ENCODE measurements around the gene MUC15. TPM values are rescaled to one million over a fixed set of nuclear protein-coding genes. Genes with fewer than 3 reads are reported as not detected.

MUC15 gene
- polyA plus RNA-seq, 1 of the 3 experiments (the other 2 are of a cell fraction): not detected

GRCh38 chr11:26575946-26576345 lies 3.9 kb upstream of the MUC15 start:
- Histone ChIP-seq H3K4me3 (ENCODE audit: low read depth in 2 of 2, low read length in 1 of 2) (no peak overlapping the region), H3K9me3 (no peaks in the 10 kb centered on the region), H3K9ac (no peak overlapping the region), H3K27me3 (ENCODE audit: insufficient read depth) (no peaks in the 10 kb centered on the region), H3K79me2 (ENCODE audit: insufficient read depth) (no peaks in the 10 kb centered on the region), H3K36me3 (replicated peaks in 1 of 2; ENCODE audit: control insufficient read depth in 1 of 2, insufficient read depth in 2 of 2, low read length in 1 of 2) (no peaks in the 10 kb centered on the region), H3K4me2 (no peak overlapping the region), H3K27ac (ENCODE audit: low read depth in 2 of 2, low read length in 1 of 2) (no peak overlapping the region), H3K9me2 (no peaks in the 10 kb centered on the region), H4K20me1 (ENCODE audit: insufficient read depth) (no peaks in the 10 kb centered on the region), H3K4me1 (ENCODE audit: control insufficient read depth in 1 of 2, insufficient read depth in 2 of 2, low read depth in 1 of 2, low read length in 1 of 2) (peaks cover 11 to 20% of the 10 kb centered on the region in 2 experiments; a peak in 3 of 4 replicates), H2AFZ (ENCODE audit: low read depth) (no peak overlapping the region), H3F3A (replicated peaks; ENCODE audit: insufficient read depth) (peaks cover 4% of the 10 kb centered on the region)
- TF ChIP-seq, protein P1, sequence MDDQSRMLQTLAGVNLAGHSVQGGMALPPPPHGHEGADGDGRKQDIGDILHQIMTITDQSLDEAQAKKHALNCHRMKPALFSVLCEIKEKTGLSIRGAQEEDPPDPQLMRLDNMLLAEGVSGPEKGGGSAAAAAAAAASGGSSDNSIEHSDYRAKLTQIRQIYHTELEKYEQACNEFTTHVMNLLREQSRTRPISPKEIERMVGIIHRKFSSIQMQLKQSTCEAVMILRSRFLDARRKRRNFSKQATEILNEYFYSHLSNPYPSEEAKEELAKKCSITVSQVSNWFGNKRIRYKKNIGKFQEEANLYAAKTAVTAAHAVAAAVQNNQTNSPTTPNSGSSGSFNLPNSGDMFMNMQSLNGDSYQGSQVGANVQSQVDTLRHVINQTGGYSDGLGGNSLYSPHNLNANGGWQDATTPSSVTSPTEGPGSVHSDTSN (IDR thresholded peaks at IDR 0.05): no peak
- no peak for TF ChIP-seq RCOR1 (IDR thresholded peaks at IDR 0.05; ENCODE audit: low read length)
- TF ChIP-seq EP300 (IDR thresholded peaks at IDR 0.05; ENCODE audit: borderline replicate concordance in 1 of 2, low read depth in 1 of 2, low read length in 1 of 2): no peak
- TF ChIP-seq FOXJ3 (CRISPR knock-in tag; IDR thresholded peaks at IDR 0.05): no peak
- TF ChIP-seq, protein P2, sequence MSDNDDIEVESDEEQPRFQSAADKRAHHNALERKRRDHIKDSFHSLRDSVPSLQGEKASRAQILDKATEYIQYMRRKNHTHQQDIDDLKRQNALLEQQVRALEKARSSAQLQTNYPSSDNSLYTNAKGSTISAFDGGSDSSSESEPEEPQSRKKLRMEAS (IDR thresholded peaks at IDR 0.05; ENCODE audit: low read depth): no peak
- no peak for TF ChIP-seq CHD2 (IDR thresholded peaks at IDR 0.05; ENCODE audit: low read length, partially characterized antibody)
- TF ChIP-seq, protein P3, sequence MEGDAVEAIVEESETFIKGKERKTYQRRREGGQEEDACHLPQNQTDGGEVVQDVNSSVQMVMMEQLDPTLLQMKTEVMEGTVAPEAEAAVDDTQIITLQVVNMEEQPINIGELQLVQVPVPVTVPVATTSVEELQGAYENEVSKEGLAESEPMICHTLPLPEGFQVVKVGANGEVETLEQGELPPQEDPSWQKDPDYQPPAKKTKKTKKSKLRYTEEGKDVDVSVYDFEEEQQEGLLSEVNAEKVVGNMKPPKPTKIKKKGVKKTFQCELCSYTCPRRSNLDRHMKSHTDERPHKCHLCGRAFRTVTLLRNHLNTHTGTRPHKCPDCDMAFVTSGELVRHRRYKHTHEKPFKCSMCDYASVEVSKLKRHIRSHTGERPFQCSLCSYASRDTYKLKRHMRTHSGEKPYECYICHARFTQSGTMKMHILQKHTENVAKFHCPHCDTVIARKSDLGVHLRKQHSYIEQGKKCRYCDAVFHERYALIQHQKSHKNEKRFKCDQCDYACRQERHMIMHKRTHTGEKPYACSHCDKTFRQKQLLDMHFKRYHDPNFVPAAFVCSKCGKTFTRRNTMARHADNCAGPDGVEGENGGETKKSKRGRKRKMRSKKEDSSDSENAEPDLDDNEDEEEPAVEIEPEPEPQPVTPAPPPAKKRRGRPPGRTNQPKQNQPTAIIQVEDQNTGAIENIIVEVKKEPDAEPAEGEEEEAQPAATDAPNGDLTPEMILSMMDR (IDR thresholded peaks at IDR 0.05): no peak
- TF ChIP-seq POLR2AphosphoS5 (IDR thresholded peaks at IDR 0.05; ENCODE audit: low read depth, low read length): no peak
- no peak for DNase-seq
- WGBS (ENCODE audit: low lambda C conversion rate): 90% methylated on average over 5 of the region's 5 CpGs
- CTCF ChIA-PET: no interaction called here
- POLR2A ChIA-PET: no interaction called here

GRCh38 chr11:26573896-26574295 lies 1.8 kb upstream of the MUC15 start:
- no peaks in the 10 kb centered on the region for H3K27me3 ChIP-seq (ENCODE audit: insufficient read depth)
- H3K4me1 ChIP-seq (ENCODE audit: control insufficient read depth in 1 of 2, insufficient read depth in 2 of 2, low read depth in 1 of 2, low read length in 1 of 2): peaks cover 11 to 12% of the 10 kb centered on the region in 2 experiments; a peak in 3 of 4 replicates
- no peak overlapping the region for H3K27ac ChIP-seq (ENCODE audit: low read depth in 2 of 2, low read length in 1 of 2)
- H3K79me2 ChIP-seq (ENCODE audit: insufficient read depth): no peaks in the 10 kb centered on the region
- no peak overlapping the region for H3K9ac ChIP-seq
- no peaks in the 10 kb centered on the region for H3K36me3 ChIP-seq (replicated peaks in 1 of 2; ENCODE audit: control insufficient read depth in 1 of 2, insufficient read depth in 2 of 2, low read length in 1 of 2)
- no peak for DNase-seq
- WGBS (ENCODE audit: low lambda C conversion rate): 66% methylated on average over 2 of the region's 2 CpGs
- TF ChIP-seq EP300 (IDR thresholded peaks at IDR 0.05; ENCODE audit: borderline replicate concordance in 1 of 2, low read depth in 1 of 2, low read length in 1 of 2) (no peak), POLR2AphosphoS5 (IDR thresholded peaks at IDR 0.05; ENCODE audit: low read depth, low read length) (no peak), MXI1 (IDR thresholded peaks at IDR 0.05; ENCODE audit: low read depth, low read length) (no peak), FOSL2 (IDR thresholded peaks at IDR 0.05; ENCODE audit: borderline replicate concordance, low read depth) (no peak), SIN3A (IDR thresholded peaks at IDR 0.05; ENCODE audit: borderline replicate concordance, low read depth, low read length) (no peak), GABPA (IDR thresholded peaks at IDR 0.05; ENCODE audit: low read depth) (no peak)
- TF ChIP-seq, protein P4, sequence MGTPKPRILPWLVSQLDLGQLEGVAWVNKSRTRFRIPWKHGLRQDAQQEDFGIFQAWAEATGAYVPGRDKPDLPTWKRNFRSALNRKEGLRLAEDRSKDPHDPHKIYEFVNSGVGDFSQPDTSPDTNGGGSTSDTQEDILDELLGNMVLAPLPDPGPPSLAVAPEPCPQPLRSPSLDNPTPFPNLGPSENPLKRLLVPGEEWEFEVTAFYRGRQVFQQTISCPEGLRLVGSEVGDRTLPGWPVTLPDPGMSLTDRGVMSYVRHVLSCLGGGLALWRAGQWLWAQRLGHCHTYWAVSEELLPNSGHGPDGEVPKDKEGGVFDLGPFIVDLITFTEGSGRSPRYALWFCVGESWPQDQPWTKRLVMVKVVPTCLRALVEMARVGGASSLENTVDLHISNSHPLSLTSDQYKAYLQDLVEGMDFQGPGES (IDR thresholded peaks at IDR 0.05; ENCODE audit: low read depth, low read length): no peak
- TF ChIP-seq, protein P5, sequence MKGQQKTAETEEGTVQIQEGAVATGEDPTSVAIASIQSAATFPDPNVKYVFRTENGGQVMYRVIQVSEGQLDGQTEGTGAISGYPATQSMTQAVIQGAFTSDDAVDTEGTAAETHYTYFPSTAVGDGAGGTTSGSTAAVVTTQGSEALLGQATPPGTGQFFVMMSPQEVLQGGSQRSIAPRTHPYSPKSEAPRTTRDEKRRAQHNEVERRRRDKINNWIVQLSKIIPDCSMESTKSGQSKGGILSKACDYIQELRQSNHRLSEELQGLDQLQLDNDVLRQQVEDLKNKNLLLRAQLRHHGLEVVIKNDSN (IDR thresholded peaks at IDR 0.05; ENCODE audit: borderline replicate concordance, low read depth): no peak
- no peaks in the 10 kb centered on the region for H3K9me3 ChIP-seq
- ChIA-PET POLR2A (no interaction called here), CTCF (interaction anchor here (0.8 to 1.4 kb wide), 3 partner anchors 13 to 154 kb away, joined by 3 to 4 read pairs (median 3); no protein-coding TSS in a partner anchor)
- no peak overlapping the region for H3K4me3 ChIP-seq (ENCODE audit: low read depth in 2 of 2, low read length in 1 of 2)
- no peaks in the 10 kb centered on the region for H3F3A ChIP-seq (replicated peaks; ENCODE audit: insufficient read depth)
- H2AFZ ChIP-seq (ENCODE audit: low read depth): no peak overlapping the region
- no peak overlapping the region for H3K4me2 ChIP-seq
- no peaks in the 10 kb centered on the region for H4K20me1 ChIP-seq (ENCODE audit: insufficient read depth)
- H3K9me2 ChIP-seq: no peaks in the 10 kb centered on the region

Measured in SK-N-SH (cell line).